HEK293 (cell line): ENCODE measurements around the gene SIK3.

Experiments
- IKZF3 ChIP-seq: fragments of 450-650 bp; IDR thresholded peaks from 2 replicates; pipeline ENCODE4 v1.5.0; 2018; ENCODE audit warnings: missing biosample characterization, mild to moderate bottlenecking, missing genetic modification characterization, moderate library complexity
- REST ChIP-seq: fragments of 450-650 bp; formaldehyde crosslinking; IDR thresholded peaks from 2 replicates; pipeline ENCODE4 v1.5.1; 2016; ENCODE audit warnings: missing biosample characterization, missing genetic modification characterization
- TCF7L2 ChIP-seq: IDR thresholded peaks from 2 replicates; pipeline ENCODE4 v1.6.1; 2011; ENCODE audit warnings: low read depth, mild to moderate bottlenecking, inconsistent platforms, low read length, moderate library complexity, borderline replicate concordance
- ZBTB11 ChIP-seq: fragments of 450-650 bp; formaldehyde crosslinking; conservative IDR thresholded peaks from 2 replicates; pipeline ENCODE4 v1.5.1; 2016; ENCODE audit warnings: low read depth, missing biosample characterization, missing genetic modification characterization
- ZBTB26 ChIP-seq: fragments of 450-650 bp; formaldehyde crosslinking; optimal IDR thresholded peaks from 2 replicates; pipeline ENCODE3; 2016; ENCODE audit warnings: missing biosample characterization, mild to moderate bottlenecking, missing genetic modification characterization
- ZBTB6 ChIP-seq: fragments of 450-650 bp; formaldehyde crosslinking; IDR thresholded peaks from 2 replicates; pipeline ENCODE4 v1.5.1; 2017; ENCODE audit warnings: missing biosample characterization, missing genetic modification characterization
- ZNF155 ChIP-seq: fragments of 450-650 bp; formaldehyde crosslinking; IDR thresholded peaks from 2 replicates; pipeline ENCODE4 v1.5.1; 2016; ENCODE audit warnings: missing biosample characterization, missing genetic modification characterization
- ZNF274 ChIP-seq, 2 experiments: fragments of 200-500 bp in 1 of 2; fragments of 450-650 bp in 1 of 2; sonication (Bioruptor generic) in 1 of 2; formaldehyde crosslinking in 1 of 2; IDR thresholded peaks; 2 replicates each; pipeline versions ENCODE4 v1.5.1 to v1.6.1; 2014 to 2016; ENCODE audit warnings: borderline replicate concordance in 1 of 2, inconsistent platforms in 1 of 2, low read length in 1 of 2, missing biosample characterization in 1 of 2, missing genetic modification characterization in 1 of 2
- ZNF473 ChIP-seq: fragments of 450-650 bp; formaldehyde crosslinking; IDR thresholded peaks from 2 replicates; pipeline ENCODE4 v1.5.1; 2017; ENCODE audit warnings: missing biosample characterization, missing genetic modification characterization
- ZNF792 ChIP-seq: fragments of 450-650 bp; formaldehyde crosslinking; IDR thresholded peaks from 2 replicates; pipeline ENCODE4 v1.5.1; 2016; ENCODE audit warnings: missing biosample characterization, missing genetic modification characterization
- TF ChIP-seq, protein P1 (sequence below): fragments of 450-650 bp; formaldehyde crosslinking; IDR thresholded peaks from 2 replicates; pipeline ENCODE4 v1.5.1; 2016; ENCODE audit warnings: missing biosample characterization, missing genetic modification characterization
- TF ChIP-seq, protein P2 (sequence below): fragments of 450-650 bp; formaldehyde crosslinking; IDR thresholded peaks from 2 replicates; pipeline ENCODE4 v1.5.1; 2017; ENCODE audit warnings: missing biosample characterization, missing genetic modification characterization
- TF ChIP-seq, protein P3 (sequence below): sonication (generic); formaldehyde crosslinking; IDR thresholded peaks from 2 replicates; pipeline ENCODE4 v1.8.1; 2022; ENCODE audit warnings: mild to moderate bottlenecking, moderate library complexity, missing genetic modification reagents

- TF ChIP-seq, protein P1, sequence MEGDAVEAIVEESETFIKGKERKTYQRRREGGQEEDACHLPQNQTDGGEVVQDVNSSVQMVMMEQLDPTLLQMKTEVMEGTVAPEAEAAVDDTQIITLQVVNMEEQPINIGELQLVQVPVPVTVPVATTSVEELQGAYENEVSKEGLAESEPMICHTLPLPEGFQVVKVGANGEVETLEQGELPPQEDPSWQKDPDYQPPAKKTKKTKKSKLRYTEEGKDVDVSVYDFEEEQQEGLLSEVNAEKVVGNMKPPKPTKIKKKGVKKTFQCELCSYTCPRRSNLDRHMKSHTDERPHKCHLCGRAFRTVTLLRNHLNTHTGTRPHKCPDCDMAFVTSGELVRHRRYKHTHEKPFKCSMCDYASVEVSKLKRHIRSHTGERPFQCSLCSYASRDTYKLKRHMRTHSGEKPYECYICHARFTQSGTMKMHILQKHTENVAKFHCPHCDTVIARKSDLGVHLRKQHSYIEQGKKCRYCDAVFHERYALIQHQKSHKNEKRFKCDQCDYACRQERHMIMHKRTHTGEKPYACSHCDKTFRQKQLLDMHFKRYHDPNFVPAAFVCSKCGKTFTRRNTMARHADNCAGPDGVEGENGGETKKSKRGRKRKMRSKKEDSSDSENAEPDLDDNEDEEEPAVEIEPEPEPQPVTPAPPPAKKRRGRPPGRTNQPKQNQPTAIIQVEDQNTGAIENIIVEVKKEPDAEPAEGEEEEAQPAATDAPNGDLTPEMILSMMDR: no peak
- TF ChIP-seq, protein P2, sequence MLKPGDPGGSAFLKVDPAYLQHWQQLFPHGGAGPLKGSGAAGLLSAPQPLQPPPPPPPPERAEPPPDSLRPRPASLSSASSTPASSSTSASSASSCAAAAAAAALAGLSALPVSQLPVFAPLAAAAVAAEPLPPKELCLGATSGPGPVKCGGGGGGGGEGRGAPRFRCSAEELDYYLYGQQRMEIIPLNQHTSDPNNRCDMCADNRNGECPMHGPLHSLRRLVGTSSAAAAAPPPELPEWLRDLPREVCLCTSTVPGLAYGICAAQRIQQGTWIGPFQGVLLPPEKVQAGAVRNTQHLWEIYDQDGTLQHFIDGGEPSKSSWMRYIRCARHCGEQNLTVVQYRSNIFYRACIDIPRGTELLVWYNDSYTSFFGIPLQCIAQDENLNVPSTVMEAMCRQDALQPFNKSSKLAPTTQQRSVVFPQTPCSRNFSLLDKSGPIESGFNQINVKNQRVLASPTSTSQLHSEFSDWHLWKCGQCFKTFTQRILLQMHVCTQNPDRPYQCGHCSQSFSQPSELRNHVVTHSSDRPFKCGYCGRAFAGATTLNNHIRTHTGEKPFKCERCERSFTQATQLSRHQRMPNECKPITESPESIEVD (tag by site-specific recombination): no peak
- TF ChIP-seq ZNF274 (IDR thresholded peaks at IDR 0.05; ENCODE audit: low read length) (no peak), ZNF274 (tag by site-specific recombination; IDR thresholded peaks at IDR 0.05; ENCODE audit: borderline replicate concordance) (no peak), ZBTB6 (tag by site-specific recombination) (no peak), ZNF473 (tag by site-specific recombination) (no peak), ZNF792 (tag by site-specific recombination) (no peak), TCF7L2 (no peak), ZNF155 (tag by site-specific recombination) (no peak), ZBTB26 (tag by site-specific recombination) (no peak), REST (tag by site-specific recombination) (no peak), ZBTB11 (tag by site-specific recombination) (no peak), IKZF3 (tag by site-specific recombination) (no peak)
- TF ChIP-seq, protein P3, sequence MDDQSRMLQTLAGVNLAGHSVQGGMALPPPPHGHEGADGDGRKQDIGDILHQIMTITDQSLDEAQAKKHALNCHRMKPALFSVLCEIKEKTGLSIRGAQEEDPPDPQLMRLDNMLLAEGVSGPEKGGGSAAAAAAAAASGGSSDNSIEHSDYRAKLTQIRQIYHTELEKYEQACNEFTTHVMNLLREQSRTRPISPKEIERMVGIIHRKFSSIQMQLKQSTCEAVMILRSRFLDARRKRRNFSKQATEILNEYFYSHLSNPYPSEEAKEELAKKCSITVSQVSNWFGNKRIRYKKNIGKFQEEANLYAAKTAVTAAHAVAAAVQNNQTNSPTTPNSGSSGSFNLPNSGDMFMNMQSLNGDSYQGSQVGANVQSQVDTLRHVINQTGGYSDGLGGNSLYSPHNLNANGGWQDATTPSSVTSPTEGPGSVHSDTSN: no peak
These were observed 275.0 kb downstream of the SIK3 start, which contains the start of gene APOA4 for GRCh38 chr11:116823031-116823843.
